ENCODE data around the gene SLC9A7.

SLC9A7 gene

GRCh38 chrX:46621572-46621971 is 137.3 kb downstream of the SLC9A7 start:
- H3K9me3 ChIP-seq (ENCODE audit: control extremely low read depth in 1 of 5, control insufficient read depth in 4 of 5, insufficient read depth in 2 of 5, low read depth in 1 of 5, low read length in 4 of 5) = peaks cover 0 to 11% (median 7%) of the 10 kb centered on the region in 5 experiments
- H3K36me3 ChIP-seq (ENCODE audit: control insufficient read depth in 4 of 4, insufficient read depth in 4 of 4, low read length in 3 of 4) = peaks cover 9 to 39% (median 12%) of the 10 kb centered on the region in 4 experiments
- no peak for DNase-seq
- ChIA-PET CTCF (interaction anchor here (1.1 kb wide), 1 partner anchor 8 kb away, joined by 3 read pairs; no protein-coding TSS in a partner anchor), POLR2A (no interaction called here)
- no peaks in the 10 kb centered on the region for H3K27me3 ChIP-seq (replicated peaks in 2 of 5; ENCODE audit: control insufficient read depth in 4 of 5, insufficient read depth in 5 of 5, low read length in 4 of 5)
- no peaks in the 10 kb centered on the region for H3K4me1 ChIP-seq (ENCODE audit: control extremely low read depth in 1 of 4, control insufficient read depth in 4 of 4, insufficient read depth in 4 of 4, low read length in 3 of 4)
- H3K4me3 ChIP-seq (ENCODE audit: control insufficient read depth in 1 of 7, extremely low read depth in 1 of 7, insufficient read depth in 4 of 7, low read depth in 2 of 7, low read length in 6 of 7) = no peak overlapping the region
- WGBS (ENCODE audit: insufficient coverage) = no CpG with 5 or more reads among the region's 3 CpGs
- no peak overlapping the region for H3K27ac ChIP-seq (ENCODE audit: insufficient read depth in 1 of 2, low read depth in 1 of 2, low read length in 2 of 2, poor library complexity in 1 of 2, severe bottlenecking in 2 of 2)

DNA sequence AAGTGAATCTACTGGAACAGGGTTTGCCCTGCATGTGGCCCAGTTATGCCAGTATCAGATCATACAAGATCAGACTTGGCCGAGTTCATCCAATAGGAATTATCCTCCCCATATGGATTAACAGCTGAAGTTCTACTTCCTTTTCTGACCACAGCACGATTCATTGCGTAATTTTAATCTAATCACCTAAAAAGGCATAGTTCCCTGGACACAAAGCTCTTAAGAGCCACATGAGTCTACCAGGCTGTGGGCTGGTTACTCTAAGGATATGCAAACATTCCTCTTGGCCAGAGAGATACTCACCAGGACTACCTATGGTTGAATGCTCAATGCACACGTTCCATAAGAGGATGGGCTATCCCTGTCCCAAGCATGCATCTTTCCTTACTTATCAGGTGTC is 138.4 kb downstream of the SLC9A7 start:
- Histone ChIP-seq H3K4me1 (ENCODE audit: control extremely low read depth in 1 of 4, control insufficient read depth in 4 of 4, insufficient read depth in 4 of 4, low read length in 3 of 4) (no peaks in the 10 kb centered on the region), H3K36me3 (ENCODE audit: control insufficient read depth in 4 of 4, insufficient read depth in 4 of 4, low read length in 3 of 4) (peaks cover 7 to 39% (median 12%) of the 10 kb centered on the region in 4 experiments), H3K4me3 (ENCODE audit: control insufficient read depth in 1 of 7, extremely low read depth in 1 of 7, insufficient read depth in 4 of 7, low read depth in 2 of 7, low read length in 6 of 7) (no peak overlapping the region), H3K27ac (ENCODE audit: insufficient read depth in 1 of 2, low read depth in 1 of 2, low read length in 2 of 2, poor library complexity in 1 of 2, severe bottlenecking in 2 of 2) (no peak overlapping the region), H3K9me3 (ENCODE audit: control extremely low read depth in 1 of 5, control insufficient read depth in 4 of 5, insufficient read depth in 2 of 5, low read depth in 1 of 5, low read length in 4 of 5) (peaks cover 0 to 11% (median 7%) of the 10 kb centered on the region in 5 experiments), H3K27me3 (replicated peaks in 2 of 5; ENCODE audit: control insufficient read depth in 4 of 5, insufficient read depth in 5 of 5, low read length in 4 of 5) (no peaks in the 10 kb centered on the region)
- DNase-seq = no peak
- WGBS (ENCODE audit: insufficient coverage) = 96% methylated on average over 3 of the region's 4 CpGs
- POLR2A ChIA-PET = no interaction called here
- CTCF ChIA-PET = interaction anchor here (1.1 kb wide), 1 partner anchor 9 kb away, joined by 3 read pairs; no protein-coding TSS in a partner anchor

DNA sequence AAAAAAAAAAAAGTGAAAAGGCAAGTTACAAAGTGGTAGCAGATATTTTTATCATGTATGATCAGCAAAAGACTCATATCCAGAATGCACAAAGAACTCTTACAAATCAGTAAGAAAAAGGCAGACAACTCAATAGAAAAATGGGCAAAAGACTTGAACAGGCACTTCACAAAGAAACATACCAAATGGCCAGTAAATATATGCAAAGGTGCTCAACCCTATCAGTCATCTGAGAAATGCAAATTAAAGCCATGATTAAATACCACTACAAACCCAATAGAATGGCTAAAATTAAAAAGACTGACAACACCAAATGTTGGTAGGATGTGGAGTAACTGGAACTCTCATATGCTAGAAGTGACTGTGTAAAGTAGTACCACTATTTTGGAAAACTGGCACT is 140.0 kb downstream of the SLC9A7 start:
- no peak for DNase-seq
- CTCF ChIA-PET = no interaction called here
- Histone ChIP-seq H3K9me3 (ENCODE audit: control extremely low read depth in 1 of 5, control insufficient read depth in 4 of 5, insufficient read depth in 2 of 5, low read depth in 1 of 5, low read length in 4 of 5) (peaks cover 0 to 11% (median 7%) of the 10 kb centered on the region in 5 experiments), H3K4me3 (ENCODE audit: control insufficient read depth in 1 of 7, extremely low read depth in 1 of 7, insufficient read depth in 4 of 7, low read depth in 2 of 7, low read length in 6 of 7) (no peak overlapping the region), H3K36me3 (ENCODE audit: control insufficient read depth in 4 of 4, insufficient read depth in 4 of 4, low read length in 3 of 4) (peaks cover 8 to 46% (median 12%) of the 10 kb centered on the region in 4 experiments), H3K4me1 (ENCODE audit: control extremely low read depth in 1 of 4, control insufficient read depth in 4 of 4, insufficient read depth in 4 of 4, low read length in 3 of 4) (no peaks in the 10 kb centered on the region), H3K27me3 (replicated peaks in 2 of 5; ENCODE audit: control insufficient read depth in 4 of 5, insufficient read depth in 5 of 5, low read length in 4 of 5) (no peaks in the 10 kb centered on the region), H3K27ac (ENCODE audit: insufficient read depth in 1 of 2, low read depth in 1 of 2, low read length in 2 of 2, poor library complexity in 1 of 2, severe bottlenecking in 2 of 2) (no peak overlapping the region)
- POLR2A ChIA-PET = no interaction called here

DNA sequence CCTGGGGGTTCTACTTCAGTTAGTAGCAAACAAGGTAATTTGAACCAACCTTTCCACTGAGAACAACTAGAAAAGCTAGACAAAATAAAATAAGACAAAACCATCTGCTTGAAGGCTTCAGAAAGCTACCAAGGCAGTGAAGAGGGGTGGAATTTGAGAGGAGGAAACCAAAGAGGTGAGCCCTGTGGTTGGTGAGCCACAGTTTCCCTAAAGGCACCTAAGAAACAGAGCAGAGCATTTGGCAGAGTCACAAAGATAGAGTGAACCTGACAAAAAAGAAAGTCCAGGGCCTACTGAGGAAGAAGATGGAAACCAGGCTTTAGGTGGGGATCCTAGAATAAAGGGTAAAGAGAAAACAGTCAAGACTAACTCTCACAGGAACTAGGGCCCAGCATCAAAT is 141.0 kb downstream of the SLC9A7 start:
- no peaks in the 10 kb centered on the region for H3K27me3 ChIP-seq (replicated peaks in 2 of 5; ENCODE audit: control insufficient read depth in 4 of 5, insufficient read depth in 5 of 5, low read length in 4 of 5)
- peaks cover 9 to 53% (median 12%) of the 10 kb centered on the region in 4 experiments for H3K36me3 ChIP-seq (ENCODE audit: control insufficient read depth in 4 of 4, insufficient read depth in 4 of 4, low read length in 3 of 4)
- CTCF ChIA-PET = no interaction called here
- H3K27ac ChIP-seq (ENCODE audit: insufficient read depth in 1 of 2, low read depth in 1 of 2, low read length in 2 of 2, poor library complexity in 1 of 2, severe bottlenecking in 2 of 2) = no peak overlapping the region
- POLR2A ChIA-PET = no interaction called here
- no peaks in the 10 kb centered on the region for H3K4me1 ChIP-seq (ENCODE audit: control extremely low read depth in 1 of 4, control insufficient read depth in 4 of 4, insufficient read depth in 4 of 4, low read length in 3 of 4)
- DNase-seq = no peak
- H3K9me3 ChIP-seq (ENCODE audit: control extremely low read depth in 1 of 5, control insufficient read depth in 4 of 5, insufficient read depth in 2 of 5, low read depth in 1 of 5, low read length in 4 of 5) = peaks cover 0 to 11% (median 7%) of the 10 kb centered on the region in 5 experiments
- no peak overlapping the region for H3K4me3 ChIP-seq (ENCODE audit: control insufficient read depth in 1 of 7, extremely low read depth in 1 of 7, insufficient read depth in 4 of 7, low read depth in 2 of 7, low read length in 6 of 7)

DNA sequence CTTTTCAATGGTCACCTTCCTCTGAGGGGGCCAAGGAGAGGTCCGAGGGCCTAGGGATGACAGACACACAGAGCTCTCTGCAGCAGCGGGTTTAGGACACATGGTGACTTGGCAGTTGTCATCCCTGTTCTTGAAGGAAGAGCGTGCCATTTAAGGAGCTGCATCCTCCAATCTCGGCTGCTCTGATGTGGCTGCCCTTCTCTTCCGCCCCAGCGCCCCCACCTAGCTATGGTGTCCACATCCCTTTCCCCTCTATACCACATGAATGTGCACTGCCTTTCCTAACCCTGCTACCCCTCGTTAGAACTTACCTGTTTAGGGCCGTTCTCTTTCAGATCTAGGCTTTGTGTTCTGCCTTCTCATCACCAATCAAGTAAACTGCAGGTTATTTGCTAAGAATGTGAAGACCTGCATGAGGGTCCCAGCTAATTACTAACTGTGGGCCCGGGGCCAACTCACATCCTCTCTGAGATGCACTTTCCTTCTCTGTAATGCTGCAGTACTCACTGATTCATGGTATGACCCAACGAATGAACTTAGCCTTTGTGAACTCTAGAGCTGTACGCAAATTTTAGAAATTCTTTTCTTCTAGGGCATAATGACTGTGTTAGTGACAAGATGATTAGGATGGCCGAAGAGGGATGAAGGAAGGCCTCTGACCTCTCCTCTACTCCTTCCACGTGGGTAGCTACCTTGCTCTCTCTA is 147.1 kb downstream of the SLC9A7 start:
- H3K27ac ChIP-seq (ENCODE audit: insufficient read depth in 1 of 2, low read depth in 1 of 2, low read length in 2 of 2, poor library complexity in 1 of 2, severe bottlenecking in 2 of 2) = no peak overlapping the region
- H3K4me3 ChIP-seq (ENCODE audit: control insufficient read depth in 1 of 7, extremely low read depth in 1 of 7, insufficient read depth in 4 of 7, low read depth in 2 of 7, low read length in 6 of 7) = no peak overlapping the region
- no peak for DNase-seq

DNA sequence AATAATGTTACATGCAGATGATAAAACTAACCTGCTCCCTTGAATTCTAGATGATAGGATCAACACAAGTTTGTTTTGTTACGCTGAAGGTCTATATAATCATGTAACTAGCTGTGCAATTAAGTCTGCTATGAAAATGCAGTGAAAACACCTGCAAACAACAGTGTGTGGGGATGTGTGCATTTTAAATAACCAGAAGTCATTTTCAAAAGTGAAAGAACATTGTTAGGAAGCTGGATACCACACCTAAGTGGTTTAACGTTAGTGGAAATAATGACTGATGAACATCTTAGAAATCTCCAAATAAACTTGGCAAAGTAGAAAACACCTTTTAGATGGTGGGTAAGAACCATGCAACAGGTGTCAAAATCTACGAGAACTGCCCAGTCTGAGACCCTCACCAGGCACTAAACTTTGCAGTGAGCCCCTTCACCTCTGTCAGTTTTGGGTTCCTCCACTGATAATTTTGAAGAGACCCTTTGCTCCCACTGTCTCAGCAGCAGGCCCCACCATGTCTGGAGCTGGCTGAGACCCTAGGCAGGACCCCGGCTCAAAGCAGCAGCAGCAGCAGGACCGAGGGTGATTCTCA is 148.8 kb downstream of the SLC9A7 start:
- H3K4me3 ChIP-seq (ENCODE audit: control insufficient read depth in 1 of 7, extremely low read depth in 1 of 7, insufficient read depth in 4 of 7, low read depth in 2 of 7, low read length in 6 of 7) = no peak overlapping the region
- no peaks in the 10 kb centered on the region for H3K9me3 ChIP-seq (ENCODE audit: control extremely low read depth in 1 of 5, control insufficient read depth in 4 of 5, insufficient read depth in 2 of 5, low read depth in 1 of 5, low read length in 4 of 5)
- 88% methylated on average over 5 of the region's 5 CpGs for WGBS (ENCODE audit: insufficient coverage)
- no peak for DNase-seq
- ChIA-PET POLR2A (no interaction called here), CTCF (no interaction called here)
- no peak overlapping the region for H3K27ac ChIP-seq (ENCODE audit: insufficient read depth in 1 of 2, low read depth in 1 of 2, low read length in 2 of 2, poor library complexity in 1 of 2, severe bottlenecking in 2 of 2)
- peaks cover 0 to 30% (median under 1%) of the 10 kb centered on the region in 4 experiments for H3K36me3 ChIP-seq (ENCODE audit: control insufficient read depth in 4 of 4, insufficient read depth in 4 of 4, low read length in 3 of 4)
- peaks cover 0 to 5% (median 0%) of the 10 kb centered on the region in 5 experiments for H3K27me3 ChIP-seq (replicated peaks in 2 of 5; ENCODE audit: control insufficient read depth in 4 of 5, insufficient read depth in 5 of 5, low read length in 4 of 5)
- no peaks in the 10 kb centered on the region for H3K4me1 ChIP-seq (ENCODE audit: control extremely low read depth in 1 of 4, control insufficient read depth in 4 of 4, insufficient read depth in 4 of 4, low read length in 3 of 4)

More for the DNA sequence above, 147.1 kb downstream of the SLC9A7 start:
- CTCF ChIA-PET = no interaction called here
- POLR2A ChIA-PET = no interaction called here
- 80% methylated on average over 9 of the region's 13 CpGs for WGBS (ENCODE audit: insufficient coverage)
- H3K36me3 ChIP-seq (ENCODE audit: control insufficient read depth in 4 of 4, insufficient read depth in 4 of 4, low read length in 3 of 4) = peaks cover 0 to 30% (median 2%) of the 10 kb centered on the region in 4 experiments
- no peaks in the 10 kb centered on the region for H3K9me3 ChIP-seq (ENCODE audit: control extremely low read depth in 1 of 5, control insufficient read depth in 4 of 5, insufficient read depth in 2 of 5, low read depth in 1 of 5, low read length in 4 of 5)
- H3K27me3 ChIP-seq (replicated peaks in 2 of 5; ENCODE audit: control insufficient read depth in 4 of 5, insufficient read depth in 5 of 5, low read length in 4 of 5) = peaks cover 0 to 3% (median 0%) of the 10 kb centered on the region in 5 experiments
- H3K4me1 ChIP-seq (ENCODE audit: control extremely low read depth in 1 of 4, control insufficient read depth in 4 of 4, insufficient read depth in 4 of 4, low read length in 3 of 4) = no peaks in the 10 kb centered on the region

GRCh38 chrX:46607916-46608315 is 151.0 kb downstream of the SLC9A7 start:
- Histone ChIP-seq H3K36me3 (ENCODE audit: control insufficient read depth in 4 of 4, insufficient read depth in 4 of 4, low read length in 3 of 4) (peaks cover 0 to 21% (median 3%) of the 10 kb centered on the region in 4 experiments), H3K27ac (ENCODE audit: insufficient read depth in 1 of 2, low read depth in 1 of 2, low read length in 2 of 2, poor library complexity in 1 of 2, severe bottlenecking in 2 of 2) (no peak overlapping the region), H3K27me3 (replicated peaks in 2 of 5; ENCODE audit: control insufficient read depth in 4 of 5, insufficient read depth in 5 of 5, low read length in 4 of 5) (peaks cover 0 to 5% (median 0%) of the 10 kb centered on the region in 5 experiments), H3K4me3 (ENCODE audit: control insufficient read depth in 1 of 7, extremely low read depth in 1 of 7, insufficient read depth in 4 of 7, low read depth in 2 of 7, low read length in 6 of 7) (no peak overlapping the region), H3K9me3 (ENCODE audit: control extremely low read depth in 1 of 5, control insufficient read depth in 4 of 5, insufficient read depth in 2 of 5, low read depth in 1 of 5, low read length in 4 of 5) (no peaks in the 10 kb centered on the region), H3K4me1 (ENCODE audit: control extremely low read depth in 1 of 4, control insufficient read depth in 4 of 4, insufficient read depth in 4 of 4, low read length in 3 of 4) (no peaks in the 10 kb centered on the region)
- DNase-seq = no peak
- 79% methylated on average over 8 of the region's 11 CpGs for WGBS (ENCODE audit: insufficient coverage)
- CTCF ChIA-PET = no interaction called here
- POLR2A ChIA-PET = no interaction called here
